Esophagus squamous epithelium (tissue), 4 donors: ENCODE data around the gene TES.

Experiments
- POLR2A ChIP-seq, 4 donors: fragments of 450-650 bp; IDR thresholded peaks; one replicate each; pipeline ENCODE4 v1.6.1; 2017; ENCODE audit warnings: antibody characterized with exemption in 4 of 4, mild to moderate bottlenecking in 4 of 4, moderate library complexity in 3 of 4
- TF ChIP-seq, protein P1 (sequence below), 6 experiments: fragments of 450-650 bp in 4 of 6; fragments of 200-600 bp in 2 of 6; sonication (generic) in 2 of 6; IDR thresholded peaks; one replicate each; pipeline ENCODE4 v1.5.1; 2016 to 2019; ENCODE audit warnings: antibody characterized with exemption in 6 of 6, mild to moderate bottlenecking in 4 of 6, moderate library complexity in 4 of 6

GRCh38 chr7:116218051-116218645, 7.8 kb downstream of the TES start:
- TF ChIP-seq, protein P1, sequence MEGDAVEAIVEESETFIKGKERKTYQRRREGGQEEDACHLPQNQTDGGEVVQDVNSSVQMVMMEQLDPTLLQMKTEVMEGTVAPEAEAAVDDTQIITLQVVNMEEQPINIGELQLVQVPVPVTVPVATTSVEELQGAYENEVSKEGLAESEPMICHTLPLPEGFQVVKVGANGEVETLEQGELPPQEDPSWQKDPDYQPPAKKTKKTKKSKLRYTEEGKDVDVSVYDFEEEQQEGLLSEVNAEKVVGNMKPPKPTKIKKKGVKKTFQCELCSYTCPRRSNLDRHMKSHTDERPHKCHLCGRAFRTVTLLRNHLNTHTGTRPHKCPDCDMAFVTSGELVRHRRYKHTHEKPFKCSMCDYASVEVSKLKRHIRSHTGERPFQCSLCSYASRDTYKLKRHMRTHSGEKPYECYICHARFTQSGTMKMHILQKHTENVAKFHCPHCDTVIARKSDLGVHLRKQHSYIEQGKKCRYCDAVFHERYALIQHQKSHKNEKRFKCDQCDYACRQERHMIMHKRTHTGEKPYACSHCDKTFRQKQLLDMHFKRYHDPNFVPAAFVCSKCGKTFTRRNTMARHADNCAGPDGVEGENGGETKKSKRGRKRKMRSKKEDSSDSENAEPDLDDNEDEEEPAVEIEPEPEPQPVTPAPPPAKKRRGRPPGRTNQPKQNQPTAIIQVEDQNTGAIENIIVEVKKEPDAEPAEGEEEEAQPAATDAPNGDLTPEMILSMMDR (IDR thresholded peaks at IDR 0.05), result no peak
- TF ChIP-seq POLR2A (IDR thresholded peaks at IDR 0.05), result no peak
